Neutrophil (primary cell): ENCODE data around the gene ELK3.

Experiments
- H3K27ac ChIP-seq: fragments of 200-600 bp; sonication (generic); 2 replicates; pipeline ENCODE4 v1.5.1; 2016; ENCODE audit warnings: mild to moderate bottlenecking, moderate library complexity
- H3K27me3 ChIP-seq: fragments of 200-600 bp; sonication (generic); 2 replicates; pipeline ENCODE4 v1.6.0; 2016; ENCODE audit warnings: mild to moderate bottlenecking
- H3K36me3 ChIP-seq: fragments of 200-600 bp; sonication (generic); 2 replicates; pipeline ENCODE4 v1.5.1; 2017
- H3K4me1 ChIP-seq, 2 experiments: fragments of 200-600 bp in 1 of 2; sonication (generic) in 1 of 2; 1 replicate in 1 of 2; 2 replicates in 1 of 2; pipeline versions ENCODE4 v1.5.1 to v1.6.1; 2013 to 2016; ENCODE audit warnings: low read depth in 1 of 2, low read length in 1 of 2, mild to moderate bottlenecking in 1 of 2, moderate library complexity in 1 of 2; ENCODE audit not compliant: control insufficient read depth in 1 of 2, insufficient read depth in 1 of 2
- H3K4me3 ChIP-seq, 2 experiments: fragments of 200-600 bp in 1 of 2; sonication (generic) in 1 of 2; 1 replicate in 1 of 2; 2 replicates in 1 of 2; pipeline ENCODE4 v1.5.1; 2013 to 2016; ENCODE audit warnings: low read depth in 1 of 2, low read length in 1 of 2, mild to moderate bottlenecking in 1 of 2, moderate library complexity in 1 of 2
- H3K9me3 ChIP-seq: fragments of 200-600 bp; sonication (generic); 2 replicates; pipeline ENCODE4 v1.5.1; 2016
- CTCF ChIP-seq: fragments of 200-600 bp; sonication (generic); IDR thresholded peaks from 2 replicates; pipeline ENCODE4 v1.5.1; 2016; ENCODE audit warnings: antibody characterized with exemption

The ELK3 gene

GRCh38 chr12:96302687-96303310 lies 108.6 kb downstream of the ELK3 start:
- no peak overlapping the region for H3K4me3 ChIP-seq
- H3K27me3 ChIP-seq, result no peaks in the 10 kb centered on the region
- no peaks in the 10 kb centered on the region for H3K4me1 ChIP-seq
- no peak overlapping the region for H3K27ac ChIP-seq
- H3K9me3 ChIP-seq, result no peaks in the 10 kb centered on the region
- peaks cover 47% of the 10 kb centered on the region for H3K36me3 ChIP-seq
- TF ChIP-seq CTCF, result no peak

- TF ChIP-seq CTCF, result no peak
- H3K36me3 ChIP-seq, result peaks cover 42% of the 10 kb centered on the region
- H3K4me3 ChIP-seq, result no peak overlapping the region
- H3K27ac ChIP-seq, result no peak overlapping the region
- no peaks in the 10 kb centered on the region for H3K9me3 ChIP-seq
- H3K4me1 ChIP-seq, result no peaks in the 10 kb centered on the region
- no peaks in the 10 kb centered on the region for H3K27me3 ChIP-seq
These were observed 109.5 kb downstream of the ELK3 start for GRCh38 chr12:96303653-96304052.

- no peaks in the 10 kb centered on the region for H3K27me3 ChIP-seq
- no peak overlapping the region for H3K4me3 ChIP-seq
- no peak overlapping the region for H3K27ac ChIP-seq
- H3K9me3 ChIP-seq, result no peaks in the 10 kb centered on the region
- H3K4me1 ChIP-seq, result no peaks in the 10 kb centered on the region
- no peak for TF ChIP-seq CTCF
- H3K36me3 ChIP-seq, result peaks cover 27% of the 10 kb centered on the region
These were observed 111.5 kb downstream of the ELK3 start for GRCh38 chr12:96305665-96306064.

GRCh38 chr12:96308881-96309280 lies 114.7 kb downstream of the ELK3 start:
- no peak overlapping the region for H3K4me3 ChIP-seq
- H3K27me3 ChIP-seq, result no peaks in the 10 kb centered on the region
- H3K9me3 ChIP-seq, result no peaks in the 10 kb centered on the region
- H3K36me3 ChIP-seq, result peaks cover 37% of the 10 kb centered on the region
- H3K27ac ChIP-seq, result no peak overlapping the region
- no peak for TF ChIP-seq CTCF
- no peaks in the 10 kb centered on the region for H3K4me1 ChIP-seq

GRCh38 chr12:96310067-96310466 lies 115.9 kb downstream of the ELK3 start:
- TF ChIP-seq CTCF, result no peak

More at GRCh38 chr12:96310067-96310466, 115.9 kb downstream of the ELK3 start:
- H3K4me1 ChIP-seq, result no peaks in the 10 kb centered on the region
- no peaks in the 10 kb centered on the region for H3K9me3 ChIP-seq
- no peak overlapping the region for H3K4me3 ChIP-seq
- H3K36me3 ChIP-seq, result peaks cover 27% of the 10 kb centered on the region
- H3K27me3 ChIP-seq, result no peaks in the 10 kb centered on the region
- no peak overlapping the region for H3K27ac ChIP-seq
